Measurements from ENCODE around the gene UBE2D3.

The UBE2D3 gene

GRCh38 chr4:102764901-102765300 is 62.5 kb downstream of the UBE2D3 start:
- no peak overlapping the region for H3K4me3 Mint-ChIP-seq
- peaks cover 6% of the 10 kb centered on the region for H3K27me3 Mint-ChIP-seq
- no peak for DNase-seq
- peaks cover 2% of the 10 kb centered on the region for H3K36me3 Mint-ChIP-seq
- H3K9me3 Mint-ChIP-seq, result no peaks in the 10 kb centered on the region
- CTCF ChIA-PET, result no interaction called here
- no peak overlapping the region for H3K27ac Mint-ChIP-seq
- peaks cover 17% of the 10 kb centered on the region for H3K4me1 Mint-ChIP-seq

GRCh38 chr4:102761906-102762305 is 65.4 kb downstream of the UBE2D3 start:
- H3K27ac Mint-ChIP-seq, result no peak overlapping the region
- CTCF ChIA-PET, result interaction anchor here (0.7 to 1.2 kb wide), 2 partner anchors 31 to 66 kb away, joined by 3 read pairs; partner anchors contain the start of gene UBE2D3
- no peaks in the 10 kb centered on the region for H3K9me3 Mint-ChIP-seq
- peaks cover 6% of the 10 kb centered on the region for H3K27me3 Mint-ChIP-seq
- DNase-seq, result no peak
- H3K4me3 Mint-ChIP-seq, result peak overlapping the region; percentile 94
- H3K36me3 Mint-ChIP-seq, result peaks cover 13% of the 10 kb centered on the region
- H3K4me1 Mint-ChIP-seq, result peaks cover 34% of the 10 kb centered on the region

- H3K36me3 Mint-ChIP-seq, result peaks cover 13% of the 10 kb centered on the region
- peaks cover 6% of the 10 kb centered on the region for H3K27me3 Mint-ChIP-seq
- CTCF ChIA-PET, result interaction anchor here (0.7 to 1.2 kb wide), 3 partner anchors 31 to 67 kb away, joined by 3 to 4 read pairs (median 3); partner anchors contain the start of gene UBE2D3
- peak overlapping the region; percentile 94 for H3K4me3 Mint-ChIP-seq
- H3K27ac Mint-ChIP-seq, result peak overlapping the region; percentile 79
- no peak for DNase-seq
- H3K4me1 Mint-ChIP-seq, result peaks cover 35% of the 10 kb centered on the region
- H3K9me3 Mint-ChIP-seq, result peaks cover 1% of the 10 kb centered on the region
Measured at GRCh38 chr4:102761296-102761701, 66.1 kb downstream of the UBE2D3 start.

GRCh38 chr4:102760645-102761295 is 66.6 kb downstream of the UBE2D3 start, which contains the start of gene MANBA:
Gene MANBA (minus strand): TSS chr4:102760968. CDS start chr4:102760894, 74 bp downstream.
- Mint-ChIP-seq H3K4me3 (peak within 1 kb of the TSS; percentile 94), H3K27me3 (peaks cover 6% of the 10 kb centered on the region), H3K4me1 (peaks cover 38% of the 10 kb centered on the region), H3K27ac (peak within 1 kb of the TSS; percentile 80), H3K9me3 (peaks cover 3% of the 10 kb centered on the region), H3K36me3 (peaks cover 13% of the 10 kb centered on the region)
- DNase-seq, result peak; percentile 92
- CTCF ChIA-PET, result interaction anchor here (0.7 to 1.2 kb wide), 3 partner anchors 32 to 67 kb away, joined by 3 to 4 read pairs (median 3); partner anchors contain the start of gene UBE2D3

DNA sequence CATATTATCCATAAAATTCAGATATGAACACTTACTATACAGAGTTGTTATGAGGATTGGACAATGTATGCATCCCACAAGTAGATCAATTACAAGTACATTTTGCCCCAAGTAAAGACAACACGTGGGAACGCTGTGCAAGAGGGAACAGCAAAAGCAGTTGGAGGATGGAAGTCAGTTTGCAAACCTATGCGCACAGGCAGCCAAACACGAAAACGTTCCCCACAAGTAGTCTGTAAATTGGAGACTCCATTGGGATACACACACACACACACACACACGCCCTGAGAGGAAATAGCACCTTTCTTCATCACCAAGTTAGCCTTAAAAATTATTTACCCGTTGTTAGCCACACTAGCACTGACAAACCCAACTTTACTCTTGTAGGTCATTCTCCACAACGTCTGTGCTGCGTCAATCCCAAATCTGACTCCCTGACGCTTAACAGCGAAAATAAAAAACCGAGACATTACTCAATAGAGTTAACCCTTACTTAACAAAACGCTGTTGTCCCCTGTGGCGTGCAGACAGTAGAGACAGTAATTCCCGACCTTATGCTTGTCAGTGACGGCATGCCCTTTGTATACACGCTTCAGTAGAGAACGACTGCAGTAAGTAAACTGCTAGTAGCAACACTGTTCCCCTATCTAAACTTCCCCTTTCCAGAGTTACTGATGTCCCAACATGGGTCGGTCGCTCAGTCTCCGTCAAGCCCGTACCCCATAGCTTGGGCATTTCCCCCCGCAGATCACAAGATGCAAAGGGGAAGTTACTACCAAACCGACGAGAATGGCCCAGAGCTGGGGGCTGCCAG is 67.3 kb downstream of the UBE2D3 start:
- Mint-ChIP-seq H3K4me1 (peaks cover 38% of the 10 kb centered on the region), H3K4me3 (peak overlapping the region; percentile 94), H3K27ac (peak overlapping the region; percentile 80), H3K27me3 (peaks cover 2% of the 10 kb centered on the region), H3K9me3 (peaks cover 3% of the 10 kb centered on the region), H3K36me3 (peaks cover 13% of the 10 kb centered on the region)
- CTCF ChIA-PET, result no interaction called here
- peak; percentile 25 for DNase-seq

- H3K9me3 Mint-ChIP-seq, result peaks cover 6% of the 10 kb centered on the region
- CTCF ChIA-PET, result no interaction called here
- peaks cover 16% of the 10 kb centered on the region for H3K36me3 Mint-ChIP-seq
- no peak overlapping the region for H3K27ac Mint-ChIP-seq
- no peaks in the 10 kb centered on the region for H3K27me3 Mint-ChIP-seq
- H3K4me1 Mint-ChIP-seq, result peaks cover 38% of the 10 kb centered on the region
- DNase-seq, result no peak
- H3K4me3 Mint-ChIP-seq, result no peak overlapping the region
Measured at GRCh38 chr4:102758241-102759160, 68.8 kb downstream of the UBE2D3 start.

- CTCF ChIA-PET, result interaction anchor here (0.8 to 1.1 kb wide), 2 partner anchors 66 to 95 kb away, joined by 3 to 4 read pairs; no protein-coding TSS in a partner anchor
- Mint-ChIP-seq H3K9me3 (peaks cover 6% of the 10 kb centered on the region), H3K27ac (no peak overlapping the region), H3K4me1 (peaks cover 38% of the 10 kb centered on the region), H3K36me3 (peaks cover 16% of the 10 kb centered on the region), H3K4me3 (no peak overlapping the region), H3K27me3 (no peaks in the 10 kb centered on the region)
- DNase-seq, result no peak
Measured at GRCh38 chr4:102757681-102758080, 69.7 kb downstream of the UBE2D3 start.

GRCh38 chr4:102754044-102754443 is 73.3 kb downstream of the UBE2D3 start:
- Mint-ChIP-seq H3K4me3 (no peak overlapping the region), H3K9me3 (peaks cover 6% of the 10 kb centered on the region), H3K27ac (no peak overlapping the region), H3K27me3 (no peaks in the 10 kb centered on the region), H3K36me3 (peaks cover 12% of the 10 kb centered on the region), H3K4me1 (peaks cover 12% of the 10 kb centered on the region)
- CTCF ChIA-PET, result no interaction called here
- no peak for DNase-seq

- DNase-seq, result no peak
- H3K27me3 Mint-ChIP-seq, result no peaks in the 10 kb centered on the region
- CTCF ChIA-PET, result no interaction called here
- H3K4me3 Mint-ChIP-seq, result no peak overlapping the region
- H3K36me3 Mint-ChIP-seq, result peaks cover 7% of the 10 kb centered on the region
- no peak overlapping the region for H3K27ac Mint-ChIP-seq
- peaks cover 6% of the 10 kb centered on the region for H3K9me3 Mint-ChIP-seq
- peaks cover 4% of the 10 kb centered on the region for H3K4me1 Mint-ChIP-seq
Measured at GRCh38 chr4:102751941-102752340, 75.4 kb downstream of the UBE2D3 start.

Data from activated naive CD4-positive, alpha-beta T cell treated with anti-CD3 and anti-CD28 coated beads, Interleukin-2, amount 10 ng/mL, durations not matched to agents 7 days and 5 days (primary cell).